Erythroblast (primary cell): ENCODE data around the gene FBXO15.

Source experiments
- GATA1 ChIP-seq: IDR thresholded peaks from 2 replicates; pipeline ENCODE4 v1.6.1; 2011; ENCODE audit warnings: low read depth, mild to moderate bottlenecking, control low read depth, low read length, moderate library complexity
- POLR2A ChIP-seq: IDR thresholded peaks from 2 replicates; pipeline ENCODE4 v1.6.1; 2011; ENCODE audit warnings: mild to moderate bottlenecking, low read length

- TF ChIP-seq POLR2A = no peak
- no peak for TF ChIP-seq GATA1
Measured at GRCh38 chr18:74146756-74147155, 878 bp downstream of the FBXO15 start.
